WTC11 (cell line): Measurements from ENCODE around the gene CMC1. TPM values are rescaled to one million over a fixed set of nuclear protein-coding genes. Genes with fewer than 3 reads are reported as not detected.
A peak's percentile ranks its signal among the peaks of the same experiment; 100 is the strongest.
"Not testable (repeated sequence)": the region's sequence is repeated elsewhere in the genome, so short reads cannot be mapped to it uniquely, and the experiment has no call there.

ENCODE experiments used
- ATAC-seq: fragments of 200-7000 bp; cut with Tn5 transposase; 2 replicates; pipeline ENCODE4 v1.10.0; 2021; ENCODE audit warnings: mild to moderate bottlenecking, moderate library complexity
- CTCF ChIA-PET: fragments of 300-600 bp; sonication (Branson Sonifier 250); formaldehyde crosslinking; loops from one replicate; lab custom pipeline; 2021; ENCODE audit warnings: antibody characterized with exemption; lab: Charles Lee
- POLR2A ChIA-PET: fragments of 350-600 bp; sonication (Branson Sonifier 250); formaldehyde crosslinking; loops from one replicate; lab custom pipeline; 2021; ENCODE audit warnings: antibody characterized with exemption; lab: Charles Lee
- DNase-seq: peaks from one replicate; pipeline ENCODE4 v3.0.0; 2021; ENCODE audit warnings: low spot score
- H3K27ac Mint-ChIP-seq: 2 replicates; pipeline ENCODE4 v1.8.0; 2021; ENCODE audit warnings: mixed read lengths
- H3K27me3 Mint-ChIP-seq: 2 replicates; pipeline ENCODE4 v1.8.0; 2021; ENCODE audit warnings: low read depth, mild to moderate bottlenecking, moderate library complexity, mixed read lengths
- H3K36me3 Mint-ChIP-seq: 2 replicates; pipeline ENCODE4 v1.8.0; 2021; ENCODE audit warnings: mixed read lengths
- H3K4me1 Mint-ChIP-seq: 2 replicates; pipeline ENCODE4 v1.8.0; 2022; ENCODE audit warnings: mixed read lengths
- H3K4me3 Mint-ChIP-seq: 2 replicates; pipeline ENCODE4 v1.8.0; 2021; ENCODE audit warnings: mild to moderate bottlenecking, moderate library complexity, mixed read lengths
- H3K9me3 Mint-ChIP-seq: 2 replicates; pipeline ENCODE4 v1.8.0; 2021; ENCODE audit warnings: mixed read lengths
- CBFB ChIP-seq: sonication (generic); formaldehyde crosslinking; IDR thresholded peaks from 2 replicates; pipeline ENCODE4 v1.8.1; 2022; ENCODE audit warnings: mild to moderate bottlenecking, low read depth, missing genetic modification reagents
- CREM ChIP-seq: sonication (generic); formaldehyde crosslinking; IDR thresholded peaks from 2 replicates; pipeline ENCODE4 v1.8.1; 2022; ENCODE audit warnings: mild to moderate bottlenecking, missing genetic modification reagents, moderate library complexity
- MXD4 ChIP-seq: fragments of 250-450 bp; sonication (Bioruptor Pico); IDR thresholded peaks from 2 replicates; pipeline ENCODE4 v1.8.0; 2021; ENCODE audit warnings: mild to moderate bottlenecking, moderate library complexity, borderline replicate concordance
- MYBL2 ChIP-seq: sonication (generic); formaldehyde crosslinking; IDR thresholded peaks from 2 replicates; pipeline ENCODE4 v1.8.1; 2023; ENCODE audit warnings: mild to moderate bottlenecking, moderate library complexity, missing genetic modification reagents
- NFE2L1 ChIP-seq: sonication (generic); formaldehyde crosslinking; IDR thresholded peaks from 2 replicates; pipeline ENCODE4 v1.8.1; 2023; ENCODE audit warnings: missing genetic modification reagents
- NR2C2 ChIP-seq: sonication (generic); formaldehyde crosslinking; IDR thresholded peaks from 2 replicates; pipeline ENCODE4 v1.8.0; 2022; ENCODE audit warnings: mild to moderate bottlenecking, missing genetic modification reagents
- NR3C1 ChIP-seq: sonication (generic); formaldehyde crosslinking; conservative IDR thresholded peaks from 2 replicates; pipeline ENCODE4 v1.8.1; 2023; ENCODE audit warnings: low read depth, mild to moderate bottlenecking, missing genetic modification reagents
- TEAD4 ChIP-seq: sonication (generic); formaldehyde crosslinking; IDR thresholded peaks from 2 replicates; pipeline ENCODE4 v1.8.0; 2022; ENCODE audit warnings: mild to moderate bottlenecking, missing genetic modification reagents
- ZNF138 ChIP-seq: sonication (generic); formaldehyde crosslinking; conservative IDR thresholded peaks from 2 replicates; pipeline ENCODE4 v1.8.1; 2022; ENCODE audit warnings: mild to moderate bottlenecking, moderate library complexity, missing genetic modification reagents
- ZNF423 ChIP-seq: fragments of 250-450 bp; sonication (Bioruptor Pico); IDR thresholded peaks from 2 replicates; pipeline ENCODE4 v2.1.2; 2022; ENCODE audit warnings: mild to moderate bottlenecking, moderate library complexity
- total RNA-seq: library from RNA; stranded (reverse); gene quantifications from 3 replicates; pipeline ENCODE4 v1.2.3, GENCODE V29; 2021
- TF ChIP-seq, protein P1 (sequence below): fragments of 250-450 bp; sonication (Bioruptor Pico); IDR thresholded peaks from 2 replicates; pipeline ENCODE4 v2.1.2; 2022; ENCODE audit warnings: mild to moderate bottlenecking, moderate library complexity
- TF ChIP-seq, protein P2 (sequence below): fragments of 250-450 bp; sonication (Bioruptor Pico); IDR thresholded peaks from 2 replicates; pipeline ENCODE4 v1.9.0; 2021; ENCODE audit warnings: mild to moderate bottlenecking, borderline replicate concordance
- TF ChIP-seq, protein P3 (sequence below): sonication (generic); formaldehyde crosslinking; IDR thresholded peaks from 2 replicates; pipeline ENCODE4 v1.8.0; 2022; ENCODE audit warnings: mild to moderate bottlenecking, missing genetic modification reagents
- TF ChIP-seq, protein P4 (sequence below): fragments of 250-450 bp; sonication (Bioruptor Pico); IDR thresholded peaks from 2 replicates; pipeline ENCODE4 v1.9.0; 2021; ENCODE audit warnings: moderate library complexity, mild to moderate bottlenecking, inconsistent platforms, borderline replicate concordance

Gene CMC1
- total RNA-seq, 1 experiment from 2014 or later: 25.3 TPM

DNA sequence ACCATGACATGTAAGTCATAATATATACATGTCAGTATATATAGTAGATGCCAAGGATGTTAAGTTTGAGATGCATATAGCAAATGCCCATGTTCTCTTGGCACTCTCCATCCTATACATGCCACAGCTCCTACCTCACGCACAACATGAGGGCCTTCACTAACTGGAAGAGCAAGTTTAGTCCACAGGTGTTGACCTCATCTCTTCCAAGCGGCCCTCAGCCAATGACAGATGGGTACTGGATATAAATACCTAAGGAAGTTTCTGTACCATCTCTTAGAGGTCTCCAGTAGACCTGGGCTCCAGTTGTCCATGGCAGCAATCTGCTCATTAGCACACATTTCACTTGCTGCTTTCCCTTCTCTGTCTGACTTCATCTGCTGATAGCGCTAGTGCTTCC is 43.3 kb upstream of the CMC1 start (continued):
- TF ChIP-seq, protein P1, sequence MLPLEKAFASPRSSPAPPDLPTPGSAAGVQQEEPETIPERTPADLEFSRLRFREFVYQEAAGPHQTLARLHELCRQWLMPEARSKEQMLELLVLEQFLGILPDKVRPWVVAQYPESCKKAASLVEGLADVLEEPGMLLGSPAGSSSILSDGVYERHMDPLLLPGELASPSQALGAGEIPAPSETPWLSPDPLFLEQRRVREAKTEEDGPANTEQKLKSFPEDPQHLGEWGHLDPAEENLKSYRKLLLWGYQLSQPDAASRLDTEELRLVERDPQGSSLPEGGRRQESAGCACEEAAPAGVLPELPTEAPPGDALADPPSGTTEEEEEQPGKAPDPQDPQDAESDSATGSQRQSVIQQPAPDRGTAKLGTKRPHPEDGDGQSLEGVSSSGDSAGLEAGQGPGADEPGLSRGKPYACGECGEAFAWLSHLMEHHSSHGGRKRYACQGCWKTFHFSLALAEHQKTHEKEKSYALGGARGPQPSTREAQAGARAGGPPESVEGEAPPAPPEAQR (CRISPR knock-in tag): no peak
- no peak for TF ChIP-seq NR3C1 (CRISPR knock-in tag)

DNA sequence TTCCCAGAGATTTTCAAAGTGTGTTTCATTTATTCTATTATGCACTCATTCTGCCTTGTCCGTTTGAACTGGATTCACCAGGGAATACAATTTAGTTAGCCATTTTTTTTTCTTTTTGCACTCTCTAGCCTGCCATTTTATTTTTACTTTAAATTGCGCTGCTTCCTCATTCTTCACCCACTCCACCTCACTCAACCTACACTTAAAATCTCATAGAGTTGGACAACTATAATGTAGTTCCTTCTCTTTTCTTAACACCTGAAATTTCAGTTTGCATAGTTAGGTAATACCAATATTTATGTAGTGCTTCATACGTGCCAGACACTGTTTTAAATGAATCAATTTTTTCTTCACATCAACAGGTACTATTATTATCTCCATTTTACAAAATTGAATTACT is 42.4 kb upstream of the CMC1 start:
- Mint-ChIP-seq H3K27me3 (peaks cover 23% of the 10 kb centered on the region), H3K27ac (no peak overlapping the region), H3K36me3 (no peaks in the 10 kb centered on the region)
- CTCF ChIA-PET: no interaction called here
- TF ChIP-seq MXD4: no peak
- TF ChIP-seq MYBL2: no peak
- TF ChIP-seq ZNF423 (CRISPR knock-in tag): no peak
- TF ChIP-seq, protein P1 (CRISPR knock-in tag): no peak
- TF ChIP-seq TEAD4 (CRISPR knock-in tag): no peak
- TF ChIP-seq, protein P2, sequence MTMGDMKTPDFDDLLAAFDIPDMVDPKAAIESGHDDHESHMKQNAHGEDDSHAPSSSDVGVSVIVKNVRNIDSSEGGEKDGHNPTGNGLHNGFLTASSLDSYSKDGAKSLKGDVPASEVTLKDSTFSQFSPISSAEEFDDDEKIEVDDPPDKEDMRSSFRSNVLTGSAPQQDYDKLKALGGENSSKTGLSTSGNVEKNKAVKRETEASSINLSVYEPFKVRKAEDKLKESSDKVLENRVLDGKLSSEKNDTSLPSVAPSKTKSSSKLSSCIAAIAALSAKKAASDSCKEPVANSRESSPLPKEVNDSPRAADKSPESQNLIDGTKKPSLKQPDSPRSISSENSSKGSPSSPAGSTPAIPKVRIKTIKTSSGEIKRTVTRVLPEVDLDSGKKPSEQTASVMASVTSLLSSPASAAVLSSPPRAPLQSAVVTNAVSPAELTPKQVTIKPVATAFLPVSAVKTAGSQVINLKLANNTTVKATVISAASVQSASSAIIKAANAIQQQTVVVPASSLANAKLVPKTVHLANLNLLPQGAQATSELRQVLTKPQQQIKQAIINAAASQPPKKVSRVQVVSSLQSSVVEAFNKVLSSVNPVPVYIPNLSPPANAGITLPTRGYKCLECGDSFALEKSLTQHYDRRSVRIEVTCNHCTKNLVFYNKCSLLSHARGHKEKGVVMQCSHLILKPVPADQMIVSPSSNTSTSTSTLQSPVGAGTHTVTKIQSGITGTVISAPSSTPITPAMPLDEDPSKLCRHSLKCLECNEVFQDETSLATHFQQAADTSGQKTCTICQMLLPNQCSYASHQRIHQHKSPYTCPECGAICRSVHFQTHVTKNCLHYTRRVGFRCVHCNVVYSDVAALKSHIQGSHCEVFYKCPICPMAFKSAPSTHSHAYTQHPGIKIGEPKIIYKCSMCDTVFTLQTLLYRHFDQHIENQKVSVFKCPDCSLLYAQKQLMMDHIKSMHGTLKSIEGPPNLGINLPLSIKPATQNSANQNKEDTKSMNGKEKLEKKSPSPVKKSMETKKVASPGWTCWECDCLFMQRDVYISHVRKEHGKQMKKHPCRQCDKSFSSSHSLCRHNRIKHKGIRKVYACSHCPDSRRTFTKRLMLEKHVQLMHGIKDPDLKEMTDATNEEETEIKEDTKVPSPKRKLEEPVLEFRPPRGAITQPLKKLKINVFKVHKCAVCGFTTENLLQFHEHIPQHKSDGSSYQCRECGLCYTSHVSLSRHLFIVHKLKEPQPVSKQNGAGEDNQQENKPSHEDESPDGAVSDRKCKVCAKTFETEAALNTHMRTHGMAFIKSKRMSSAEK (CRISPR knock-in tag): no peak
- TF ChIP-seq NFE2L1 (CRISPR knock-in tag): no peak
- TF ChIP-seq, protein P3, sequence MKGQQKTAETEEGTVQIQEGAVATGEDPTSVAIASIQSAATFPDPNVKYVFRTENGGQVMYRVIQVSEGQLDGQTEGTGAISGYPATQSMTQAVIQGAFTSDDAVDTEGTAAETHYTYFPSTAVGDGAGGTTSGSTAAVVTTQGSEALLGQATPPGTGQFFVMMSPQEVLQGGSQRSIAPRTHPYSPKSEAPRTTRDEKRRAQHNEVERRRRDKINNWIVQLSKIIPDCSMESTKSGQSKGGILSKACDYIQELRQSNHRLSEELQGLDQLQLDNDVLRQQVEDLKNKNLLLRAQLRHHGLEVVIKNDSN: no peak
- no peak for TF ChIP-seq ZNF138
- TF ChIP-seq, protein P4, sequence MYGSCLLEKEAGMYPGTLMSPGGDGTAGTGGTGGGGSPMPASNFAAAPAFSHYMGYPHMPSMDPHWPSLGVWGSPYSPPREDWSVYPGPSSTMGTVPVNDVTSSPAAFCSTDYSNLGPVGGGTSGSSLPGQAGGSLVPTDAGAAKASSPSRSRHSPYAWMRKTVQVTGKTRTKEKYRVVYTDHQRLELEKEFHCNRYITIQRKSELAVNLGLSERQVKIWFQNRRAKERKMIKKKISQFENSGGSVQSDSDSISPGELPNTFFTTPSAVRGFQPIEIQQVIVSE (CRISPR knock-in tag): no peak
- TF ChIP-seq CREM (CRISPR knock-in tag): no peak
- TF ChIP-seq CBFB (CRISPR knock-in tag): no peak
- TF ChIP-seq NR2C2 (CRISPR knock-in tag): no peak
- TF ChIP-seq, all 79 proteins: peak for 0
- DNase-seq: no peak
- ATAC-seq: no peak
- no peaks in the 10 kb centered on the region for H3K4me1 Mint-ChIP-seq
- no peak overlapping the region for H3K4me3 Mint-ChIP-seq
- peaks cover 4% of the 10 kb centered on the region; the same call in 1 of the 2 replicates for H3K9me3 Mint-ChIP-seq
- POLR2A ChIA-PET: no interaction called here

DNA sequence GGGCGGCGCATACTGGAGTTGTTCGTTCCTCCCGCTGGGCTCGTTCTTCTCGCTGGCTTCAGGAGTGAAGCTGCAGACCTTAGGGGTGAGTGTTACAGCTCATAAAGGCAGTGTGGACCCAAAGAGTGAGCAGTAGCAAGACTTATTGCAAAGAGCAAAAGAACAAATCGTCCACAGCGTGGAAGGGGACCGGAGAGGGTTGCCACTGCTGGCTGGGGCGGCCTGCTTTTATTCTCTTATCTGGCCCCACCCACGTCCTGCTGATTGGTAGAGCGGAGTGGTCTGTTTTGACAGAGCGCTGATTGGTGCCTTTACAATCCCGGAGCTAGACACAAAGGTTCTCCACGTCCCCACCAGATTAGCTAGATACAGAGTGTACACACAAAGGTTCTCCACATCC is 41.8 kb upstream of the CMC1 start:
- H3K4me1 Mint-ChIP-seq, H3K36me3 Mint-ChIP-seq, H3K4me3 Mint-ChIP-seq, DNase-seq, H3K9me3 Mint-ChIP-seq, H3K27ac Mint-ChIP-seq, POLR2A ChIA-PET, CTCF ChIA-PET, ATAC-seq: not testable (repeated sequence)
- H3K27me3 Mint-ChIP-seq: peaks cover 26% of the 10 kb centered on the region

DNA sequence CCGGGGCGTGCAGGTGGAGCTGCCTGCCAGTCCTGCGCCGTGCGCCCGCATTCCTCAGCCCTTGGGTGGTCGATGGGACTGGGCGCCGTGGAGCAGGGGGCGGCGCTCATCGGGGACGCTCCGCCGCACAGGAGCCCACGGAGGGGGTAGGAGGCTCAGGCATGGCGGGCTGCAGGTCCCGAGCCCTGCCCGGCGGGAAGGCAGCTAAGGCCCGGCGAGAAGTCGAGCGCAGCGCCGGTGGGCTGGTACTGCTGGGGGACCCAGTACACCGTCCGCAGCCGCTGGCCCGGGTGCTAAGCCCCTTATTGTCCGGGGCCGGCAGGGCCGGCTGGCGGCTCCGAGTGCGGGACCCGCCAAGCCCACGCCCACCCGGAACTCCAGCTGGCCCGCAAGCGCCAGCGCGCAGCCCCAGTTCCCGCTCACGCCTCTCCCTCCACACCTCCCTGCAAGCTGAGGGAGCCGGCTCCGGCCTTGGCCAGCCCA is 41.0 kb upstream of the CMC1 start:
- H3K36me3 Mint-ChIP-seq, CTCF ChIA-PET, H3K4me3 Mint-ChIP-seq, POLR2A ChIA-PET, H3K4me1 Mint-ChIP-seq, H3K27ac Mint-ChIP-seq, ATAC-seq, H3K9me3 Mint-ChIP-seq: not testable (repeated sequence)
- peaks cover 26% of the 10 kb centered on the region for H3K27me3 Mint-ChIP-seq
- peak; percentile 18 for DNase-seq
